Measurements from ENCODE around the gene CLEC2L.

Gene CLEC2L

DNA sequence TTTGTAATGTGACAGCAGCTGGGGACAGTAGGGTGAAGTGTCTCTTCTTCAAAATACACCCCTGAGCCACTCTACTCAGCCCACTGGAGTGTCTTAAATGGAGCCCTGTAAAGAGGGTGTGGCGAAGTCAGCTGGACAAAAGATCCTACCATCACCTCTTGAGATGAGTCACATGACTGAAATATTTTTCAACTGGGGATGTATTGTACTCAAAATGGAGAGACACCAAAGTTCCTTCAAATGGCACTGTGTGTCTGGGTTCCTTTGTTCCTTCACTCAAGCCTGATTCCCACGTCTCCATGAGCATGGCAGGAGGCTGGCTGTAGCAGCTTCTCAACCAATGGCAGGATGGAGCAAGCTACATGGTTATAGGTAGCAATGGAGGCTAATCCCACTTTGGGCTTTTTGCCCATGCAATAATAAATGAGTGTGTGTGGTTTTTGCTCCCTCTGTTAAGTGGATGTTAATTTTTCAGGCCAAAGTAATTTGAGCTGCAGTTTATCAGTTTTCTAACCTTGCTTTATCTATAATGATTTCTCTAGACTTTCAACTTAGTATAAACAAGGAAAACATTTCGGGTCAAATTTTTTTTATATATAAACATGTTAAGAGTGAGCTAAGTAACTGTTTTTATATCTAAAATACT lies 68.2 kb downstream of the CLEC2L start:
- Histone ChIP-seq H3K36me3 (ENCODE audit: control insufficient read depth, insufficient read depth, low read length) (peaks cover 34% of the 10 kb centered on the region), H3K9ac (ENCODE audit: low read length) (no peak overlapping the region)

DNA sequence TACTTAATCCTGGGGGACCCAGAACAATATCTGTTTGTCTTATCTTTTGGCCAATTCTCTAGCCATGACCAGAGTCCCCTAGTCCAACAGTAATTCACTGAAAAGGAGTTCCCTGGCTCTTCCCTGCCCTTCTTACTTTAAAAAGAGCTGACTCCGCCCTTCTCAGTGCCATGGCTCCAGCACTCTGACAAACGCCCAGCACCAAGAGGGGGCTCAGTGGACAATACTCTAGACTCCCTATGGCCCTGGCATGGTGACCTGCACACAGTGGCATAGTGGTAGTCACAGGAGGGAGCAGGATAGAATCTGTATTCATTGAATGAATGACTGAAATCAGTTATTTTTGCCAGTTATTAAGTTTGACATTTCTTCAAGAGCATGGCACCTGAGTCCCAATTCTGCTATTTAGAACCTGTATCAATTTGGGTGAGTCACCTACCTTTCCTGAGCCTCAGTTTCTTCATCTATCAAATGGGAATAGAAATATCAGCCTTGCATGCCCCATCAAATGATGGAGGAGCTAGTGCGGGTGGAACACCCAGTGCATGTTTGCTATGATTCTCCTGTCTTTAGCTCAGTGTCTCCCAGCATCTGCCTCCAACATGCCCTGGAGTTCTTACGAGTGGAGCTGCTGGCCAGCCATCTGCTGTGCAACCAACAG lies 69.4 kb downstream of the CLEC2L start:
- H3K27ac ChIP-seq (ENCODE audit: low read depth, low read length) = no peak overlapping the region
- H3K36me3 ChIP-seq (ENCODE audit: control insufficient read depth, insufficient read depth, low read length) = peaks cover 35% of the 10 kb centered on the region
- 0 out of 2 replicates have a peak, but pooled peaks cover 4% of the 10 kb centered on the region for H3K4me1 ChIP-seq (ENCODE audit: control insufficient read depth, insufficient read depth, low read length)
- no peak overlapping the region for H3K4me3 ChIP-seq (ENCODE audit: low read depth, low read length)
- H3K9ac ChIP-seq (ENCODE audit: low read length) = no peak overlapping the region
- H3K27me3 ChIP-seq (ENCODE audit: control insufficient read depth, insufficient read depth, low read length) = no peaks in the 10 kb centered on the region
- H3K9me3 ChIP-seq (ENCODE audit: control insufficient read depth, insufficient read depth, low read depth, low read length) = no peaks in the 10 kb centered on the region

More for the DNA sequence above, 68.2 kb downstream of the CLEC2L start:
- H3K27me3 ChIP-seq (ENCODE audit: control insufficient read depth, insufficient read depth, low read length) = no peaks in the 10 kb centered on the region
- no peak overlapping the region for H3K4me3 ChIP-seq (ENCODE audit: low read depth, low read length)
- 0 out of 2 replicates have a peak, but pooled peaks cover 4% of the 10 kb centered on the region for H3K4me1 ChIP-seq (ENCODE audit: control insufficient read depth, insufficient read depth, low read length)
- H3K9me3 ChIP-seq (ENCODE audit: control insufficient read depth, insufficient read depth, low read depth, low read length) = no peaks in the 10 kb centered on the region
- no peak overlapping the region for H3K27ac ChIP-seq (ENCODE audit: low read depth, low read length)

DNA sequence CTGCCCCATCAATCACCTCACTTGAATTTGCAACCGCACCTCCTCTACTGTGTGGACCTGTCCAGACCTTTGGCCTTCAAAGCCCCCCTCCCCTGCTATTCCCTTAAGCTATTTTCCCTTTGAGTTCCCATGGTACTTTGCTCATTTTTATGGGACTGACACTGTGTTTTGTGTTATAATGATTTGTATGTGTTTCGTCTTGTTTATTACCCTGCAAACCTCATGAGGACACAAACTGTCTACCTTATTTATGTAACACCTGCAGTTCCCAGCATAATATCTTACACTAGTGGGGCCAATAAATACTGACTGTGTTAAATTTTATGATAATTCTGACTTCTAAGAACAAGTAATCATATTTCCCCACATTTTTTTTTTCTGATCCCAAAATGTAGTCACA lies 70.6 kb downstream of the CLEC2L start:
- Histone ChIP-seq H3K9ac (ENCODE audit: low read length) (no peak overlapping the region), H3K4me3 (ENCODE audit: low read depth, low read length) (no peak overlapping the region), H3K4me1 (ENCODE audit: control insufficient read depth, insufficient read depth, low read length) (no peaks in the 10 kb centered on the region), H3K36me3 (ENCODE audit: control insufficient read depth, insufficient read depth, low read length) (peaks cover 41% of the 10 kb centered on the region), H3K9me3 (ENCODE audit: control insufficient read depth, insufficient read depth, low read depth, low read length) (no peaks in the 10 kb centered on the region), H3K27me3 (ENCODE audit: control insufficient read depth, insufficient read depth, low read length) (no peaks in the 10 kb centered on the region), H3K27ac (ENCODE audit: low read depth, low read length) (no peak overlapping the region)
